HepG2 (cell line): Measurements from ENCODE around the gene FAM120AOS. TPM values are rescaled to one million over a fixed set of nuclear protein-coding genes. Genes with fewer than 3 reads are reported as not detected.

Source experiments
- ATAC-seq: fragments of 200-7000 bp; cut with Tn5 transposase; 3 replicates; pipeline ENCODE4 v1.9.1; 2020; ENCODE audit warnings: mild to moderate bottlenecking, moderate library complexity
- BruUV-seq: library from RNA; stranded (reverse); fragments of 400-500 nt; replicated peaks from 2 replicates; lab custom pipeline; 2021; lab: Mats Ljungman, UMichigan
- CTCF ChIA-PET: fragments of 300-600 bp; formaldehyde crosslinking; extraction: SDS; loops from one replicate; lab custom pipeline; 2021; ENCODE audit warnings: low total read pairs, inconsistent platforms, low intra/inter-chr PET ratio; lab: Yijun Ruan, JAX
- POLR2A ChIA-PET: fragments of 350-600 bp; sonication (Branson Sonifier 250); formaldehyde crosslinking; loops from one replicate; lab custom pipeline; 2020; ENCODE audit warnings: antibody characterized with exemption, inconsistent platforms; lab: Yijun Ruan, JAX
- DNase-seq: peaks from one replicate; pipeline ENCODE4 v3.0.0-alpha.2; 2015; ENCODE audit warnings: low spot score
- FAIRE-seq: peaks from 3 replicates; lab custom pipeline; 2011; peaks lifted over from hg19 to GRCh38; lab: Jason Lieb, UNC
- H2AFZ ChIP-seq: one replicate; pipeline ENCODE4 v1.6.1; 2011; ENCODE audit warnings: low read length, inconsistent platforms
- H3K27ac ChIP-seq: fragments of 300-600 bp; 3 replicates; pipeline ENCODE4 v1.8.0; 2011; ENCODE audit warnings: mixed run types, mild to moderate bottlenecking, mixed read lengths, low read length, inconsistent platforms; ENCODE audit not compliant: insufficient read depth; ENCODE audit errors: extremely low read length
- H3K27me3 ChIP-seq, 2 experiments: fragments of 200-600 bp in 1 of 2; 2 replicates in 1 of 2; 3 replicates in 1 of 2; pipeline versions ENCODE4 v1.6.0 to v1.8.0; 2011; ENCODE audit warnings: low read length in 2 of 2, mild to moderate bottlenecking in 2 of 2, moderate library complexity in 2 of 2, inconsistent platforms in 1 of 2; ENCODE audit not compliant: insufficient read depth in 2 of 2, control insufficient read depth in 1 of 2
- H3K36me3 ChIP-seq, 2 experiments: fragments of 200-600 bp in 1 of 2; replicated peaks in 1 of 2; 2 replicates in 1 of 2; 3 replicates in 1 of 2; pipeline versions ENCODE4 v1.5.1 to v1.8.0; 2011; ENCODE audit warnings: low read length in 2 of 2, inconsistent platforms in 1 of 2; ENCODE audit not compliant: insufficient read depth in 2 of 2, control insufficient read depth in 1 of 2
- H3K4me1 ChIP-seq: 2 replicates; pipeline ENCODE4 v1.5.1; 2012; ENCODE audit warnings: low read length, inconsistent platforms; ENCODE audit not compliant: insufficient read depth
- H3K4me2 ChIP-seq: 2 replicates; pipeline ENCODE4 v1.6.0; 2011; ENCODE audit warnings: low read depth, low read length, inconsistent platforms
- H3K4me3 ChIP-seq, 3 experiments: fragments of 200-600 bp in 1 of 3; sonication (generic), shearing (Covaris generic) in 1 of 3; replicated peaks in 1 of 3; 2 replicates each; pipeline ENCODE4 v1.5.1; 2011 to 2016; ENCODE audit warnings: low read length in 3 of 3, inconsistent platforms in 2 of 3, low read depth in 2 of 3, mild to moderate bottlenecking in 2 of 3, control low read depth in 1 of 3, mixed read lengths in 1 of 3; ENCODE audit not compliant: insufficient read depth in 1 of 3
- H3K79me2 ChIP-seq: one replicate; pipeline ENCODE4 v1.6.1; 2011; ENCODE audit warnings: low read length, inconsistent platforms; ENCODE audit not compliant: insufficient read depth
- H3K9ac ChIP-seq: 2 replicates; pipeline ENCODE4 v1.6.0; 2011; ENCODE audit warnings: mild to moderate bottlenecking, low read depth, low read length, inconsistent platforms; ENCODE audit not compliant: insufficient read depth
- H3K9me3 ChIP-seq: 2 replicates; pipeline ENCODE4 v1.5.1; 2012; ENCODE audit warnings: mild to moderate bottlenecking, low read length
- H4K20me1 ChIP-seq: 2 replicates; pipeline ENCODE4 v1.6.0; 2011; ENCODE audit warnings: inconsistent platforms, mild to moderate bottlenecking, low read length, moderate library complexity; ENCODE audit not compliant: insufficient read depth
- ARNT ChIP-seq: fragments of 450-650 bp; IDR thresholded peaks from 2 replicates; pipeline ENCODE4 v1.6.1; 2017
- ATF7-NPFF ChIP-seq: sonication (generic); formaldehyde crosslinking; IDR thresholded peaks from 2 replicates; pipeline ENCODE4 v1.8.1; 2023; ENCODE audit warnings: mild to moderate bottlenecking, low read depth, missing genetic modification reagents, moderate library complexity
- BRCA1 ChIP-seq: sonication (generic); formaldehyde crosslinking; IDR thresholded peaks from 2 replicates; pipeline ENCODE4 v1.4.0; 2020; ENCODE audit warnings: missing genetic modification reagents
- DMAP1 ChIP-seq: IDR thresholded peaks from 2 replicates; pipeline ENCODE4 v1.6.1; 2016
- HOXA5 ChIP-seq: sonication (generic); formaldehyde crosslinking; IDR thresholded peaks from 2 replicates; pipeline ENCODE4 v1.4.0; 2020; ENCODE audit warnings: missing genetic modification reagents
- KAT8 ChIP-seq: IDR thresholded peaks from 2 replicates; pipeline ENCODE4 v1.6.1; 2016; ENCODE audit warnings: missing genetic modification reagents, missing compliant biosample characterization
- KLF12 ChIP-seq: sonication (generic); formaldehyde crosslinking; IDR thresholded peaks from 2 replicates; pipeline ENCODE4 v1.4.0; 2020; ENCODE audit warnings: missing genetic modification reagents, borderline replicate concordance
- MTA1 ChIP-seq: sonication (generic); formaldehyde crosslinking; IDR thresholded peaks from 2 replicates; pipeline ENCODE4 v1.4.0; 2020; ENCODE audit warnings: missing genetic modification reagents, mild to moderate bottlenecking, borderline replicate concordance
- NFATC3 ChIP-seq: sonication (generic); formaldehyde crosslinking; IDR thresholded peaks from 2 replicates; pipeline ENCODE4 v1.5.1; 2020; ENCODE audit warnings: mild to moderate bottlenecking, missing genetic modification reagents
- ONECUT2 ChIP-seq: sonication (generic); formaldehyde crosslinking; IDR thresholded peaks from 2 replicates; pipeline ENCODE4 v1.4.0; 2020; ENCODE audit warnings: missing genetic modification reagents
- PHF20 ChIP-seq: sonication (generic); formaldehyde crosslinking; IDR thresholded peaks from 2 replicates; pipeline ENCODE4 v1.5.0; 2020; ENCODE audit warnings: mild to moderate bottlenecking, missing genetic modification reagents
- RFXAP ChIP-seq: sonication (generic); formaldehyde crosslinking; IDR thresholded peaks from 2 replicates; pipeline ENCODE4 v1.4.0; 2020; ENCODE audit warnings: missing genetic modification reagents, borderline replicate concordance
- TOPORS ChIP-seq: sonication (generic); formaldehyde crosslinking; IDR thresholded peaks from 2 replicates; pipeline ENCODE4 v1.8.0; 2023; ENCODE audit warnings: mild to moderate bottlenecking, missing genetic modification reagents
- ZBTB42 ChIP-seq: sonication (generic); formaldehyde crosslinking; IDR thresholded peaks from 2 replicates; pipeline ENCODE4 v1.5.0; 2020; ENCODE audit warnings: mild to moderate bottlenecking, missing genetic modification reagents
- ZNF607 ChIP-seq: sonication (generic); formaldehyde crosslinking; IDR thresholded peaks from 2 replicates; pipeline ENCODE4 v1.5.1; 2020; ENCODE audit warnings: missing genetic modification reagents, mild to moderate bottlenecking, borderline replicate concordance
- ZNF720 ChIP-seq: sonication (generic); formaldehyde crosslinking; IDR thresholded peaks from 2 replicates; pipeline ENCODE4 v1.4.0; 2020; ENCODE audit warnings: missing genetic modification reagents
- ZNF777 ChIP-seq: sonication (generic); formaldehyde crosslinking; IDR thresholded peaks from 2 replicates; pipeline ENCODE4 v1.4.0; 2020; ENCODE audit warnings: missing genetic modification reagents
- ZNF790 ChIP-seq: sonication (generic); formaldehyde crosslinking; IDR thresholded peaks from 2 replicates; pipeline ENCODE4 v1.8.0; 2022; ENCODE audit warnings: missing genetic modification reagents, mild to moderate bottlenecking, borderline replicate concordance
- ZSCAN30 ChIP-seq: sonication (generic); formaldehyde crosslinking; IDR thresholded peaks from 2 replicates; pipeline ENCODE4 v1.5.0; 2020; ENCODE audit warnings: mild to moderate bottlenecking, missing genetic modification reagents
- WGBS: methylation state at CpG from one replicate; pipeline ENCODE4 v1.1.6; 2017; ENCODE audit warnings: low lambda C conversion rate; 5-methylcytosine and 5-hydroxymethylcytosine counted together
- in situ Hi-C: cut with HindIII; loops from 2 replicates; pipeline ENCODE4 v1.10.0; 2017; ENCODE audit warnings: low pct_unique_long_range_greater_than_20kb; ENCODE audit not compliant: extremely low pct_ligation_motif_present
- intact Hi-C: fragments of 100-400 bp; cut with micrococcal nuclease; formaldehyde crosslinking; loops from one replicate; pipeline ENCODE4 v1.10.0; 2022; ENCODE audit not compliant: unreplicated experiment
- polyA plus RNA-seq, 8 experiments: library from polyadenylated mRNA; depleted of rRNA in 3 of 8; stranded (reverse) in 7 of 8; unstranded in 1 of 8; fragments of >200 nt; fragmentation: Illumina TruSeq in 4 of 8; extraction: Trizol in 4 of 8; gene quantifications; 2 replicates each; pipeline versions ENCODE4 v1.2.1 to v1.2.3, GENCODE V29; 2011 to 2016; ENCODE audit warnings: low read depth in 4 of 8, missing spikeins in 1 of 8, mixed read lengths in 1 of 8; ENCODE audit not compliant: insufficient read depth in 1 of 8
- total RNA-seq, 5 experiments: library from RNA; depleted of rRNA; stranded (reverse); fragments of >200 nt; fragmentation: Illumina TruSeq; extraction: Trizol; gene quantifications; 2 replicates each; pipeline ENCODE4 v1.2.3, GENCODE V29; 2016; ENCODE audit warnings: low read depth in 1 of 5
- TF ChIP-seq, protein P1 (sequence below): sonication (generic); formaldehyde crosslinking; IDR thresholded peaks from 2 replicates; pipeline ENCODE4 v1.4.0; 2020; ENCODE audit warnings: missing genetic modification reagents

Gene FAM120AOS
- total and polyA plus RNA-seq, 2 of the 13 experiments (the other 11 are each of a cell fraction or from before 2014, with no cell fraction given) = 28.2 to 34.6 TPM

DNA sequence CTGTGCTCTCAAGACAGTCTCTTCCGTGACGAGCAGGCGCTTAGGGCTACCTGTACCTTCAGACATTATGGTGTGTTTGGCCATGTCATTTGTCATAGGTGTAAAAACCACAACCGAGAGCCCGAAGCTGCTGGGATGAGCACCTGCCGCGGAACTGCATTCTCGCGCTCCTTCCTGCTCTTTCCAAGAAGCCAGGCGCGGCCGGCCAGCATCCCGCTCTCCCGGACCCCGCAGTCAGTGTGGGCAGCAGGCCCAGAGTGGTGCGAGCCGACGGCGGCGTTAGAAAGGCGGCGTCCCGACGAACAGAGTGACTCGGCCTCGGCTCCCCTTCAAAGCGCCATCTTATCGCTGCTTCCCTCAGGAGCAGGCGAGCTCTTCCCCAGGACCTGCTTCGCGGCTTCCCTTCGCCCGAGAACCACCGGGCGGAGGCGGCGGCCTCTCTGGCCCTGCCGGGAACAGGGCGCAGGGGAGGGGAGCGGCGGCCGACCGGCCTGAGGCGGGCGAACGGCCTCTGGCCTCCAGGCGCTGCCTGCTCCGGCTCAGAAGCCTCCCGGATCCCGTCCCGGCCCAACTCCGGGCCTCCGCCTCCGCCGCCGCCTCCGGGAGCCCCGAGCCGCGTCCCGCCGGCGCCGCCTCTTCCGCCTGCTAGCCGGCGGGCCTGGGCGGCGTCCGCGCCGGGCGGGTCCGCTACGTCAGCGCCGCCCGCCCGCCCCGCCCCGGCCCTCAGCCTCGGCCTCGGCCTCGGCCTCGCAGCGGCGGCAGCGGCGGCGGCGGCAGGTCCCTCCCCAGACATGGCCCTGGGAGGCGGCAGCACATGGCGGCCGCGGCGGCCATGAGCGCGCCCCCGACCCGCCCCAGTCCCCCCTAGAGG lies 2.2 kb downstream of the FAM120AOS start, which contains the start of gene FAM120A:
Gene FAM120A (plus strand): TSS at position 741 of the 871 bp plus-strand sequence. CDS start 231 bp downstream, outside the sequence.
- Histone ChIP-seq H3K79me2 (peaks cover 55% of the 10 kb centered on the region), H3K27ac (peak within 1 kb of the TSS; percentile 93), H3K4me3 (peak within 1 kb of the TSS; percentile 95 to 99 (median 95)), H3K9ac (peak within 1 kb of the TSS; percentile 96), H3K9me3 (no peaks in the 10 kb centered on the region), H3K27me3 (no peaks in the 10 kb centered on the region; a peak in 1 of 5 replicates), H2AFZ (no peak within 1 kb of the TSS), H4K20me1 (peaks cover 24% of the 10 kb centered on the region), H3K4me2 (peak within 1 kb of the TSS; percentile 89), H3K4me1 (peaks cover 38% of the 10 kb centered on the region), H3K36me3 (peaks cover 4 to 23% of the 10 kb centered on the region in 2 experiments)
- FAIRE-seq (no peak), ATAC-seq (peak; percentile 77), DNase-seq (peak; percentile 38)
- in situ Hi-C loops (no loop called here), intact Hi-C loops (loop anchor here (5.0 kb wide), 2 partner anchors 116 to 139 kb away; no protein-coding TSS in a partner anchor)
- no TSS peak for BruUV-seq
- whole genome bisulfite sequencing = 0% methylated on average over 6 of the region's 100 CpGs
- POLR2A ChIA-PET = interaction anchor here (1.0 to 2.1 kb wide), 3 partner anchors 116 to 317 kb away, joined by 3 to 5 read pairs (median 5); partner anchors contain the start of gene NINJ1
- CTCF ChIA-PET = no interaction called here
- TF ChIP-seq ONECUT2 (CRISPR knock-in tag) (no peak), MTA1 (CRISPR knock-in tag) (0 out of 2 replicates have a peak, but pooled peaks have one; percentile 31), KLF12 (CRISPR knock-in tag) (peak; percentile 85), ZNF777 (CRISPR knock-in tag) (peak; percentile 59; the same call in 1 of the 2 replicates), NFATC3 (CRISPR knock-in tag) (no peak; the same call in 1 of the 2 replicates), ZNF720 (CRISPR knock-in tag) (no peak), HOXA5 (CRISPR knock-in tag) (peak; percentile 77), ZSCAN30 (no peak), ZBTB42 (CRISPR knock-in tag) (peak; percentile 47; the same call in 1 of the 2 replicates), DMAP1 (peak; percentile 48), ATF7-NPFF (CRISPR knock-in tag) (peak; percentile 68), ZNF790 (peak; percentile 73; the same call in 1 of the 2 replicates), BRCA1 (0 out of 2 replicates have a peak, but pooled peaks have one; percentile 38), KAT8 (0 out of 2 replicates have a peak, but pooled peaks have one; percentile 37), ZNF607 (CRISPR knock-in tag) (0 out of 2 replicates have a peak, but pooled peaks have one; percentile 36), ARNT (no peak), RFXAP (CRISPR knock-in tag) (0 out of 2 replicates have a peak, but pooled peaks have one; percentile 52), PHF20 (CRISPR knock-in tag) (peak; percentile 42; the same call in 1 of the 2 replicates), TOPORS (0 out of 2 replicates have a peak, but pooled peaks have one; percentile 41)
- TF ChIP-seq, protein P1, sequence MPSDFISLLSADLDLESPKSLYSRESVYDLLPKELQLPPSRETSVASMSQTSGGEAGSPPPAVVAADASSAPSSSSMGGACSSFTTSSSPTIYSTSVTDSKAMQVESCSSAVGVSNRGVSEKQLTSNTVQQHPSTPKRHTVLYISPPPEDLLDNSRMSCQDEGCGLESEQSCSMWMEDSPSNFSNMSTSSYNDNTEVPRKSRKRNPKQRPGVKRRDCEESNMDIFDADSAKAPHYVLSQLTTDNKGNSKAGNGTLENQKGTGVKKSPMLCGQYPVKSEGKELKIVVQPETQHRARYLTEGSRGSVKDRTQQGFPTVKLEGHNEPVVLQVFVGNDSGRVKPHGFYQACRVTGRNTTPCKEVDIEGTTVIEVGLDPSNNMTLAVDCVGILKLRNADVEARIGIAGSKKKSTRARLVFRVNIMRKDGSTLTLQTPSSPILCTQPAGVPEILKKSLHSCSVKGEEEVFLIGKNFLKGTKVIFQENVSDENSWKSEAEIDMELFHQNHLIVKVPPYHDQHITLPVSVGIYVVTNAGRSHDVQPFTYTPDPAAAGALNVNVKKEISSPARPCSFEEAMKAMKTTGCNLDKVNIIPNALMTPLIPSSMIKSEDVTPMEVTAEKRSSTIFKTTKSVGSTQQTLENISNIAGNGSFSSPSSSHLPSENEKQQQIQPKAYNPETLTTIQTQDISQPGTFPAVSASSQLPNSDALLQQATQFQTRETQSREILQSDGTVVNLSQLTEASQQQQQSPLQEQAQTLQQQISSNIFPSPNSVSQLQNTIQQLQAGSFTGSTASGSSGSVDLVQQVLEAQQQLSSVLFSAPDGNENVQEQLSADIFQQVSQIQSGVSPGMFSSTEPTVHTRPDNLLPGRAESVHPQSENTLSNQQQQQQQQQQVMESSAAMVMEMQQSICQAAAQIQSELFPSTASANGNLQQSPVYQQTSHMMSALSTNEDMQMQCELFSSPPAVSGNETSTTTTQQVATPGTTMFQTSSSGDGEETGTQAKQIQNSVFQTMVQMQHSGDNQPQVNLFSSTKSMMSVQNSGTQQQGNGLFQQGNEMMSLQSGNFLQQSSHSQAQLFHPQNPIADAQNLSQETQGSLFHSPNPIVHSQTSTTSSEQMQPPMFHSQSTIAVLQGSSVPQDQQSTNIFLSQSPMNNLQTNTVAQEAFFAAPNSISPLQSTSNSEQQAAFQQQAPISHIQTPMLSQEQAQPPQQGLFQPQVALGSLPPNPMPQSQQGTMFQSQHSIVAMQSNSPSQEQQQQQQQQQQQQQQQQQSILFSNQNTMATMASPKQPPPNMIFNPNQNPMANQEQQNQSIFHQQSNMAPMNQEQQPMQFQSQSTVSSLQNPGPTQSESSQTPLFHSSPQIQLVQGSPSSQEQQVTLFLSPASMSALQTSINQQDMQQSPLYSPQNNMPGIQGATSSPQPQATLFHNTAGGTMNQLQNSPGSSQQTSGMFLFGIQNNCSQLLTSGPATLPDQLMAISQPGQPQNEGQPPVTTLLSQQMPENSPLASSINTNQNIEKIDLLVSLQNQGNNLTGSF (CRISPR knock-in tag) = peak; percentile 71; the same call in 1 of the 2 replicates
